ENCODE measurements around the gene PLK5. TPM values are rescaled to one million over a fixed set of nuclear protein-coding genes. Genes with fewer than 3 reads are reported as not detected.

PLK5 gene
- total RNA-seq, 4 donors from 2014 or later: not detected

GRCh38 chr19:1509602-1510441 is 14.1 kb upstream of the PLK5 start:
- DNase-seq: no peak
- peaks cover 48% of the 10 kb centered on the region for H3K27me3 ChIP-seq
- intact Hi-C loops (cut with DNase I; ENCODE audit: low total_unique reads) (no loop called here), in situ Hi-C loops (cut with MboI; ENCODE audit: low pct_ligation_motif_present in 1 of 4, low pct_unique_long_range_greater_than_20kb in 1 of 4, low sequenced_read_pairs in 3 of 4) (no loop called here)
- H3K36me3 ChIP-seq: no peaks in the 10 kb centered on the region
- H3K4me3 ChIP-seq: no peak overlapping the region
- H3K27ac ChIP-seq: peak overlapping the region in 1 of 4 donors; percentile 15
- H3K9me3 ChIP-seq: no peaks in the 10 kb centered on the region
- TF ChIP-seq EP300 (IDR thresholded peaks at IDR 0.05; ENCODE audit: low read depth): no peak
- TF ChIP-seq, protein P1, sequence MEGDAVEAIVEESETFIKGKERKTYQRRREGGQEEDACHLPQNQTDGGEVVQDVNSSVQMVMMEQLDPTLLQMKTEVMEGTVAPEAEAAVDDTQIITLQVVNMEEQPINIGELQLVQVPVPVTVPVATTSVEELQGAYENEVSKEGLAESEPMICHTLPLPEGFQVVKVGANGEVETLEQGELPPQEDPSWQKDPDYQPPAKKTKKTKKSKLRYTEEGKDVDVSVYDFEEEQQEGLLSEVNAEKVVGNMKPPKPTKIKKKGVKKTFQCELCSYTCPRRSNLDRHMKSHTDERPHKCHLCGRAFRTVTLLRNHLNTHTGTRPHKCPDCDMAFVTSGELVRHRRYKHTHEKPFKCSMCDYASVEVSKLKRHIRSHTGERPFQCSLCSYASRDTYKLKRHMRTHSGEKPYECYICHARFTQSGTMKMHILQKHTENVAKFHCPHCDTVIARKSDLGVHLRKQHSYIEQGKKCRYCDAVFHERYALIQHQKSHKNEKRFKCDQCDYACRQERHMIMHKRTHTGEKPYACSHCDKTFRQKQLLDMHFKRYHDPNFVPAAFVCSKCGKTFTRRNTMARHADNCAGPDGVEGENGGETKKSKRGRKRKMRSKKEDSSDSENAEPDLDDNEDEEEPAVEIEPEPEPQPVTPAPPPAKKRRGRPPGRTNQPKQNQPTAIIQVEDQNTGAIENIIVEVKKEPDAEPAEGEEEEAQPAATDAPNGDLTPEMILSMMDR (IDR thresholded peaks at IDR 0.05): no peak
- no peak for TF ChIP-seq POLR2A (IDR thresholded peaks at IDR 0.05)
- TF ChIP-seq POLR2AphosphoS5 (IDR thresholded peaks at IDR 0.05): no peak
- H3K4me1 ChIP-seq: peaks cover 5 to 25% (median 13%) of the 10 kb centered on the region in 4 donors
- 47 to 50% methylated on average over 6 to 11 of the region's 11 CpGs for WGBS, 2 donors (ENCODE audit: low coverage in 1 of 2)

DNA sequence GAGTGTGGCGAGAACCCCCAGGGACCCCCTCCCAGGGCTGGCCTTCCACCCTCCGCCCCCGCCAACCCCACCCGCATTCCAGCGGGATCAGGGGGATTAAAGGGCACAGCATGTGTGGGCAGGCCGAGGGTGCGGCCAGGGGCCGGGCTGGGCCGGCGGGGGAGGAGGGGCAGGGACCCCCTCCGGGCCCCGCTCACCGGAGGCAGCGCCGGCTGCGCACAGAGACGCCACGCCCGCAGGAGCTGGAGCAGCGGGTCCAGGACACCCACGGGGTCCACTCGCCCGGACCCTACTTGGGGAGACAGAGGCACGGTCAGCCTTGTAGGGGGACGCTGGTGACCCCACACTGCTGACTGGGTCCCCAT is 13.5 kb upstream of the PLK5 start:
- no peak for DNase-seq
- Histone ChIP-seq H3K4me1 (peaks cover 5 to 25% (median 13%) of the 10 kb centered on the region in 4 donors), H3K36me3 (no peaks in the 10 kb centered on the region), H3K27me3 (peaks cover 47% of the 10 kb centered on the region), H3K27ac (no peak overlapping the region), H3K4me3 (no peak overlapping the region), H3K9me3 (no peaks in the 10 kb centered on the region)
- intact Hi-C loops (cut with DNase I; ENCODE audit: low total_unique reads) (no loop called here), in situ Hi-C loops (cut with MboI; ENCODE audit: low pct_ligation_motif_present in 1 of 4, low pct_unique_long_range_greater_than_20kb in 1 of 4, low sequenced_read_pairs in 3 of 4) (no loop called here)
- TF ChIP-seq EP300 (IDR thresholded peaks at IDR 0.05; ENCODE audit: low read depth) (no peak), POLR2A (IDR thresholded peaks at IDR 0.05) (no peak), POLR2AphosphoS5 (IDR thresholded peaks at IDR 0.05) (no peak)
- TF ChIP-seq, protein P1 (IDR thresholded peaks at IDR 0.05): no peak
- 27% methylated on average over 8 of the region's 25 CpGs; no CpG with 5 or more reads in 1 of the 2 donors for WGBS, 2 donors (ENCODE audit: low coverage in 1 of 2)

DNA sequence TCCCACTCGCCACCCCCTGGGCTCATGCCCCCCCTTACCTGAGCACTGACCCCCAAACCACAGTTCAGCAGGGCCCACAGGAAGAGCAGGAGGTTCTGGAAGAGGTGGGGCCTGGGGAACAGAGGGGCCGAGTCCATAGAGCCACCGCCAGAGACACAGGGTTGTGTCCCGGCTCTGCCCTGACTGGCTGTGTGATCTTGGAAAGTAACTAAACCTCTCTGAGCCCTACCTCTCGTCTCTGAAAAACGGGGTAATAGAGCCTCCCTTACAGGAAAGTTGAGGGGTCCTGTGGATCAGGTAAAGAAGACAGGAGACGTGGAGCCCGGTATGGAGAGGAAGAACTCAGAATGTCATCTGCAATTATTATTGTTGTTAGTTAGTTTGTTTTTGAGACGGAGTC is 13.1 kb upstream of the PLK5 start:
- Histone ChIP-seq H3K4me1 (peaks cover 5 to 25% (median 13%) of the 10 kb centered on the region in 4 donors), H3K27ac (no peak overlapping the region), H3K4me3 (no peak overlapping the region), H3K27me3 (peaks cover 47% of the 10 kb centered on the region), H3K36me3 (no peaks in the 10 kb centered on the region), H3K9me3 (no peaks in the 10 kb centered on the region)
- 27 to 80% methylated on average over 1 to 9 of the region's 9 CpGs for WGBS, 2 donors (ENCODE audit: low coverage in 1 of 2)
- no peak for DNase-seq
- intact Hi-C loops (cut with DNase I; ENCODE audit: low total_unique reads) (no loop called here), in situ Hi-C loops (cut with MboI; ENCODE audit: low pct_ligation_motif_present in 1 of 4, low pct_unique_long_range_greater_than_20kb in 1 of 4, low sequenced_read_pairs in 3 of 4) (no loop called here)
- TF ChIP-seq, protein P1 (IDR thresholded peaks at IDR 0.05): no peak
- no peak for TF ChIP-seq POLR2AphosphoS5 (IDR thresholded peaks at IDR 0.05)
- no peak for TF ChIP-seq EP300 (IDR thresholded peaks at IDR 0.05; ENCODE audit: low read depth)
- TF ChIP-seq POLR2A (IDR thresholded peaks at IDR 0.05): no peak

DNA sequence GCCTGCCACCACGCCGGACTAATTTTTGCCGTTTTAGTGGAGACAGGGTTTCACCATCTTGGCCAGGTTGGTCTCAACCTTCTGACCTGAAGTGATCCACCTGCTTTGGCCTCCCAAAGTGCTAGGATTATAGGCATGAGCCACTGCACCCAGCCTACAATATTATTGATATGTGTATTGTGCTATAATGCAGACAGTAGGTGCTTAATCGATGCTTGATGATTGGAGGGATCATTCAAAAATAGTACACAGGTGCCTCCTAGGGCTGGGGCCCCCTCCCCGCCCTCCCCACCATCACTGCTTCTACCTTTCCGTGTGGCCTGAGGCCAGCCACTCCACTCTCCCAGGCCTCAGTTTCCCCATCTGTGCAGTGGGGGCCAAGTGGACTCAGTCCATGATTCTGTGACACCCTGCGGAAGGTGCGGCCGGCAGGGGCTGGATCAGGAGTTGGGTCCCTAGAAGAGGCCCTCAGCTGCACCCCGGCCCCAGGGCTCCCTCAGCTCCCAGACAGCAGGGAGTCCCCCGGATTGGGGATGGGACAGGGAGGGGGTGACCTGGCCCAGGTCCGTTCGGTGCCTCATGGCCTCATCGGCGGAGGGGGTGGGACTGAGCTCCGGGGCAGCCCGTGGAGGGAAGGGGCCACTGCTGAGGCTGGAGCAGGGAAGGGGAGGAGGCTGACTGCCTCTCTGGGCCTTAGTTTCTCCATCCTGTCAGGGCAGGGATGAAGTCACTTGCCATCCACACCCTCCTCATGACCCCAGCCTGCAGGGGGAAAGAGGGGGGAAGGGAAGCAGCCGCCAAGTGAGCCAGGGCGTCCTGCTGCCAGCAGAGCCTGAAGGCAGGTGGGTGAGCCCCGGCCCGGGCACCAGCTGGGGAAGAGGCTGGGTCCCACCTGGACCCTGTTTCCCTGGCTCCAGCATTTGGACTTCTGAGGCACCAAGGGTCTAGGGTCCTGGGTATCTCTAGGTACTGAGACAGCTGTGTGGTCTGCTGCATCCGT is 12.3 kb upstream of the PLK5 start:
- peaks cover 47% of the 10 kb centered on the region for H3K27me3 ChIP-seq
- peaks cover 5 to 25% (median 13%) of the 10 kb centered on the region in 4 donors for H3K4me1 ChIP-seq
- H3K4me3 ChIP-seq: no peak overlapping the region
- TF ChIP-seq, protein P1 (IDR thresholded peaks at IDR 0.05): no peak
- no peak for DNase-seq
- no peaks in the 10 kb centered on the region for H3K36me3 ChIP-seq
- H3K9me3 ChIP-seq: no peaks in the 10 kb centered on the region
- intact Hi-C loops (cut with DNase I; ENCODE audit: low total_unique reads) (no loop called here), in situ Hi-C loops (cut with MboI; ENCODE audit: low pct_ligation_motif_present in 1 of 4, low pct_unique_long_range_greater_than_20kb in 1 of 4, low sequenced_read_pairs in 3 of 4) (no loop called here)
- peak overlapping the region in 1 of 4 donors; percentile 79 for H3K27ac ChIP-seq
- 54% methylated on average over 14 of the region's 22 CpGs; no CpG with 5 or more reads in 1 of the 2 donors for WGBS, 2 donors (ENCODE audit: low coverage in 1 of 2)

All from transverse colon (tissue), 4 donors.